ENCODE results near the gene SURF6. TPM values are rescaled to one million over a fixed set of nuclear protein-coding genes. Genes with fewer than 3 reads are reported as not detected.

The SURF6 gene
- total RNA-seq, 1 experiment from 2014 or later = 56.3 TPM

DNA sequence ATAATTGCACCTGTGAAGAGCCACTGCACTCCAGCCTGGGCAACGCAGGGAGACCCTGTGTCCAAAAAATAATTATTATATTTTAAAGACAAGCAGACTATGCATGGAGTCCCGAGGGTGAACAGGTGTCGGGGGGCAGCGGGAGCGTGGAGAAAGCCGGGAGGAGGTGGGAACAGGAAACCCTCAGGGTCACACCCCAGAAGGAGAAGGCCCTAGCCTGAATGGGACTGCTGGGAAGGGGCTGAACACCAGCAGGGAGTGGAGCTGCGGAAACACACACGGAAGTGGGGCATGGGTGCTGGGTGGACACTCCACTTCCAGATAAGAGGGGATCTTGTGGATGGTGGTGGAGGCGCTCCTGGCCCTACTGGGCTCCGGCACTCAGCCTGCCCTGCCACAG, 12.8 kb downstream of the SURF6 start:
- Histone ChIP-seq H3K79me1 (ENCODE audit: insufficient read depth, low read depth, low read length, poor library complexity, severe bottlenecking) (no peaks in the 10 kb centered on the region), H4K91ac (ENCODE audit: insufficient read length, low read depth, low read length) (no peak overlapping the region), H4K20me1 (ENCODE audit: control insufficient read depth, insufficient read depth, insufficient read length) (no peaks in the 10 kb centered on the region), H2BK120ac (ENCODE audit: low read depth, low read length, poor library complexity, severe bottlenecking) (no peak overlapping the region), H3K9ac (ENCODE audit: extremely low read depth, insufficient read length, low read length) (no peak overlapping the region), H4K8ac (replicated peaks; ENCODE audit: insufficient read length, low read depth, low read length) (no peak overlapping the region), H3K79me2 (ENCODE audit: insufficient read depth, low read length) (no peaks in the 10 kb centered on the region), H3K27me3 (ENCODE audit: insufficient read depth, low read length) (no peaks in the 10 kb centered on the region), H3K4me1 (ENCODE audit: insufficient read depth, low read length) (no peaks in the 10 kb centered on the region; the same call in 1 of the 2 replicates), H2BK20ac (ENCODE audit: low read depth, low read length, poor library complexity, severe bottlenecking) (no peak overlapping the region), H4K5ac (ENCODE audit: insufficient read length, low read depth, low read length) (no peak overlapping the region), H3K4ac (ENCODE audit: low read depth, low read length) (no peak overlapping the region), H2AK5ac (ENCODE audit: insufficient read length, low read length) (no peak overlapping the region), H2BK12ac (ENCODE audit: insufficient read length, low read depth, low read length) (no peak overlapping the region), H3K4me2 (ENCODE audit: insufficient read depth, insufficient read length, low read length) (no peak overlapping the region), H3K23ac (ENCODE audit: insufficient read length, low read depth, low read length) (no peak overlapping the region), H3K18ac (ENCODE audit: insufficient read length, low read depth, low read length) (no peak overlapping the region), H3K23me2 (ENCODE audit: insufficient read length, low read depth, low read length, poor library complexity, severe bottlenecking) (no peaks in the 10 kb centered on the region), H2AFZ (ENCODE audit: low read length) (no peak overlapping the region), H3T11ph (ENCODE audit: low read length) (no peak overlapping the region), H3K14ac (ENCODE audit: insufficient read depth, low read length) (no peak overlapping the region), H2BK5ac (ENCODE audit: insufficient read length, low read length) (no peak overlapping the region), H3K9me3 (ENCODE audit: control insufficient read depth, low read depth, low read length) (peaks cover 11% of the 10 kb centered on the region), H3K27ac (ENCODE audit: insufficient read length, low read depth, low read length) (no peak overlapping the region), H3K56ac (ENCODE audit: insufficient read length, low read depth, low read length) (no peak overlapping the region), H2BK15ac (ENCODE audit: low read depth, low read length) (no peak overlapping the region)
- Mint-ChIP-seq H3K27me3 (ENCODE audit: low read depth) (peaks cover 28% of the 10 kb centered on the region), H3K4me1 (no peaks in the 10 kb centered on the region), H3K27ac (no peak overlapping the region), H3K36me3 (ENCODE audit: insufficient read depth in 1 of 3, low read depth in 3 of 3) (peaks cover 0 to 9% (median 4%) of the 10 kb centered on the region in 3 experiments; a peak in 4 of 7 replicates), H3K4me3 (no peak overlapping the region), H3K9me3 (peaks cover 25 to 32% of the 10 kb centered on the region in 2 experiments)
- TF ChIP-seq, protein P1, sequence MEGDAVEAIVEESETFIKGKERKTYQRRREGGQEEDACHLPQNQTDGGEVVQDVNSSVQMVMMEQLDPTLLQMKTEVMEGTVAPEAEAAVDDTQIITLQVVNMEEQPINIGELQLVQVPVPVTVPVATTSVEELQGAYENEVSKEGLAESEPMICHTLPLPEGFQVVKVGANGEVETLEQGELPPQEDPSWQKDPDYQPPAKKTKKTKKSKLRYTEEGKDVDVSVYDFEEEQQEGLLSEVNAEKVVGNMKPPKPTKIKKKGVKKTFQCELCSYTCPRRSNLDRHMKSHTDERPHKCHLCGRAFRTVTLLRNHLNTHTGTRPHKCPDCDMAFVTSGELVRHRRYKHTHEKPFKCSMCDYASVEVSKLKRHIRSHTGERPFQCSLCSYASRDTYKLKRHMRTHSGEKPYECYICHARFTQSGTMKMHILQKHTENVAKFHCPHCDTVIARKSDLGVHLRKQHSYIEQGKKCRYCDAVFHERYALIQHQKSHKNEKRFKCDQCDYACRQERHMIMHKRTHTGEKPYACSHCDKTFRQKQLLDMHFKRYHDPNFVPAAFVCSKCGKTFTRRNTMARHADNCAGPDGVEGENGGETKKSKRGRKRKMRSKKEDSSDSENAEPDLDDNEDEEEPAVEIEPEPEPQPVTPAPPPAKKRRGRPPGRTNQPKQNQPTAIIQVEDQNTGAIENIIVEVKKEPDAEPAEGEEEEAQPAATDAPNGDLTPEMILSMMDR (conservative IDR thresholded peaks at IDR 0.05) = no peak
- no peak for DNase-seq
- no CpG with 5 or more reads among the region's 10 CpGs for WGBS (ENCODE audit: extremely low coverage, insufficient read length, low lambda C conversion rate)

Measured in H9 (cell line).